Neural progenitor cell (in vitro differentiated cells): ENCODE measurements around the gene PRELID2. TPM values are rescaled to one million over a fixed set of nuclear protein-coding genes. Genes with fewer than 3 reads are reported as not detected.

Experiments used
- DNase-seq: peaks from one replicate; pipeline ENCODE4 v3.0.0-alpha.2; 2016; ENCODE audit warnings: low spot score
- H2AFZ ChIP-seq: fragments of 200-600 bp; sonication (generic); replicated peaks from 2 replicates; pipeline ENCODE4 v1.6.1; 2016; ENCODE audit warnings: antibody characterized with exemption
- H3F3A ChIP-seq: fragments of 200-600 bp; sonication (generic); 2 replicates; pipeline ENCODE4 v1.6.1; 2016; ENCODE audit warnings: antibody characterized with exemption, low read depth
- H3K27ac ChIP-seq: fragments of 200-600 bp; sonication (generic); 2 replicates; pipeline ENCODE4 v1.5.1; 2016; ENCODE audit warnings: mild to moderate bottlenecking
- H3K27me3 ChIP-seq: fragments of 200-600 bp; sonication (generic); 2 replicates; pipeline ENCODE4 v1.6.1; 2016; ENCODE audit warnings: mild to moderate bottlenecking, moderate library complexity
- H3K36me3 ChIP-seq: fragments of 200-600 bp; sonication (generic); 2 replicates; pipeline ENCODE4 v1.5.1; 2016
- H3K4me1 ChIP-seq: fragments of 200-600 bp; sonication (generic); 2 replicates; pipeline ENCODE4 v1.6.1; 2016; ENCODE audit warnings: mixed run types
- H3K4me2 ChIP-seq: fragments of 200-600 bp; sonication (generic); 2 replicates; pipeline ENCODE4 v1.6.1; 2016
- H3K4me3 ChIP-seq: fragments of 200-600 bp; sonication (generic); 2 replicates; pipeline ENCODE4 v1.5.1; 2016
- H3K79me2 ChIP-seq: fragments of 200-600 bp; sonication (generic); 2 replicates; pipeline ENCODE4 v1.6.1; 2016; ENCODE audit warnings: low read depth
- H3K9ac ChIP-seq: fragments of 200-600 bp; sonication (generic); 2 replicates; pipeline ENCODE4 v1.6.1; 2016
- H3K9me3 ChIP-seq: fragments of 200-600 bp; sonication (generic); 2 replicates; pipeline ENCODE4 v1.5.1; 2016; ENCODE audit warnings: low read depth
- H4K20me1 ChIP-seq: fragments of 200-600 bp; sonication (generic); 2 replicates; pipeline ENCODE4 v1.6.1; 2016; ENCODE audit warnings: low read depth
- H3K27ac Mint-ChIP-seq: 3 replicates; pipeline ENCODE4 v1.8.0; 2021; ENCODE audit warnings: mixed read lengths
- H3K27me3 Mint-ChIP-seq: 2 replicates; pipeline ENCODE4 v1.8.0; 2022; ENCODE audit warnings: low read depth, mild to moderate bottlenecking, inconsistent platforms, moderate library complexity, mixed read lengths; ENCODE audit not compliant: insufficient read depth
- H3K36me3 Mint-ChIP-seq: 3 replicates; pipeline ENCODE4 v1.8.0; 2021; ENCODE audit warnings: mixed read lengths
- H3K4me1 Mint-ChIP-seq: 3 replicates; pipeline ENCODE4 v1.8.0; 2021; ENCODE audit warnings: mixed read lengths
- H3K4me3 Mint-ChIP-seq: 3 replicates; pipeline ENCODE4 v1.8.0; 2021; ENCODE audit warnings: mild to moderate bottlenecking, moderate library complexity, mixed read lengths
- H3K9me3 Mint-ChIP-seq: 3 replicates; pipeline ENCODE4 v1.8.0; 2020; ENCODE audit warnings: mixed read lengths
- CTCF ChIP-seq: fragments of 200-600 bp; sonication (generic); IDR thresholded peaks from 2 replicates; pipeline ENCODE4 v1.5.1; 2017; ENCODE audit warnings: antibody characterized with exemption, mild to moderate bottlenecking
- EZH2 ChIP-seq: fragments of 200-600 bp; sonication (generic); IDR thresholded peaks from 2 replicates; pipeline ENCODE4 v1.6.1; 2017; ENCODE audit warnings: antibody characterized with exemption, mild to moderate bottlenecking, moderate library complexity
- EZH2phosphoT487 ChIP-seq: fragments of 200-600 bp; sonication (generic); IDR thresholded peaks from 2 replicates; pipeline ENCODE4 v1.6.1; 2017; ENCODE audit warnings: antibody characterized with exemption
- total RNA-seq: library from RNA; depleted of rRNA; stranded (reverse); fragments of >200 nt; gene quantifications from 2 replicates; pipeline ENCODE4 v1.2.3, GENCODE V29; 2015; ENCODE audit warnings: low replicate concordance

Gene PRELID2
- total RNA-seq, 1 donor from 2014 or later = 30.3 TPM

GRCh38 chr5:145752947-145753346, 82.2 kb downstream of the PRELID2 start:
- Mint-ChIP-seq H3K27ac (no peak overlapping the region), H3K9me3 (peaks cover 11% of the 10 kb centered on the region), H3K4me1 (peaks cover 3% of the 10 kb centered on the region), H3K4me3 (no peak overlapping the region), H3K36me3 (peaks cover 1% of the 10 kb centered on the region), H3K27me3 (peaks cover 2% of the 10 kb centered on the region)
- TF ChIP-seq EZH2 (no peak), EZH2phosphoT487 (no peak), CTCF (no peak)
- H2AFZ ChIP-seq = no peak overlapping the region
- peak; percentile 23 for DNase-seq
- H3K79me2 ChIP-seq = no peaks in the 10 kb centered on the region
- no peaks in the 10 kb centered on the region for H3K27me3 ChIP-seq
- no peaks in the 10 kb centered on the region for H3K9me3 ChIP-seq
- no peak overlapping the region for H3K4me3 ChIP-seq
- peaks cover 15% of the 10 kb centered on the region for H3K4me1 ChIP-seq
- H4K20me1 ChIP-seq = no peaks in the 10 kb centered on the region
- H3K36me3 ChIP-seq = no peaks in the 10 kb centered on the region
- H3K27ac ChIP-seq = no peak overlapping the region
- H3F3A ChIP-seq = no peaks in the 10 kb centered on the region
- no peak overlapping the region for H3K9ac ChIP-seq
- peak overlapping the region; percentile 37 for H3K4me2 ChIP-seq

- no peaks in the 10 kb centered on the region for H3K9me3 ChIP-seq
- no peak overlapping the region for H3K4me3 ChIP-seq
- H3F3A ChIP-seq = no peaks in the 10 kb centered on the region
- no peaks in the 10 kb centered on the region for H4K20me1 ChIP-seq
- no peak overlapping the region for H3K9ac ChIP-seq
- H3K4me2 ChIP-seq = peak overlapping the region; percentile 37
- Mint-ChIP-seq H3K36me3 (peaks cover 1% of the 10 kb centered on the region), H3K9me3 (peaks cover 15% of the 10 kb centered on the region), H3K27ac (no peak overlapping the region), H3K27me3 (peaks cover 2% of the 10 kb centered on the region), H3K4me1 (peaks cover 3% of the 10 kb centered on the region), H3K4me3 (no peak overlapping the region)
- no peak overlapping the region for H3K27ac ChIP-seq
- H2AFZ ChIP-seq = no peak overlapping the region
- no peaks in the 10 kb centered on the region for H3K36me3 ChIP-seq
- H3K79me2 ChIP-seq = no peaks in the 10 kb centered on the region
- TF ChIP-seq EZH2 = no peak
- no peak for DNase-seq
- no peaks in the 10 kb centered on the region for H3K27me3 ChIP-seq
- H3K4me1 ChIP-seq = peaks cover 15% of the 10 kb centered on the region
Measured at GRCh38 chr5:145752534-145752933, 82.6 kb downstream of the PRELID2 start.

GRCh38 chr5:145750199-145750598, 84.9 kb downstream of the PRELID2 start:
- H3K9me3 Mint-ChIP-seq = peaks cover 16% of the 10 kb centered on the region
- H3K4me1 ChIP-seq = peaks cover 15% of the 10 kb centered on the region
- no peaks in the 10 kb centered on the region for H3K27me3 ChIP-seq
- H3K4me3 ChIP-seq = no peak overlapping the region
- H3K36me3 Mint-ChIP-seq = no peaks in the 10 kb centered on the region
- H3K9me3 ChIP-seq = no peaks in the 10 kb centered on the region
- H3K4me2 ChIP-seq = no peak overlapping the region
- no peak for TF ChIP-seq EZH2phosphoT487
- no peak for TF ChIP-seq EZH2
- TF ChIP-seq CTCF = no peak
- peaks cover 2% of the 10 kb centered on the region for H3K27me3 Mint-ChIP-seq
- no peak overlapping the region for H3K27ac Mint-ChIP-seq
- H4K20me1 ChIP-seq = no peaks in the 10 kb centered on the region
- H3K36me3 ChIP-seq = no peaks in the 10 kb centered on the region
- H3K27ac ChIP-seq = no peak overlapping the region
- H3K4me3 Mint-ChIP-seq = no peak overlapping the region
- DNase-seq = no peak
- no peaks in the 10 kb centered on the region for H3K79me2 ChIP-seq
- H3K9ac ChIP-seq = no peak overlapping the region
- no peaks in the 10 kb centered on the region for H3F3A ChIP-seq
- H2AFZ ChIP-seq = no peak overlapping the region
- H3K4me1 Mint-ChIP-seq = peaks cover 3% of the 10 kb centered on the region

- H3K79me2 ChIP-seq = no peaks in the 10 kb centered on the region
- no peak overlapping the region for H3K4me3 ChIP-seq
- peaks cover 5% of the 10 kb centered on the region for H3F3A ChIP-seq
- no peak overlapping the region for H3K9ac ChIP-seq
- peaks cover 12% of the 10 kb centered on the region for H3K9me3 Mint-ChIP-seq
- no peak overlapping the region for H3K27ac ChIP-seq
- H3K4me2 ChIP-seq = no peak overlapping the region
- H3K4me1 ChIP-seq = no peaks in the 10 kb centered on the region
- peaks cover 2% of the 10 kb centered on the region for H3K36me3 Mint-ChIP-seq
- H3K27ac Mint-ChIP-seq = no peak overlapping the region
- H2AFZ ChIP-seq = no peak overlapping the region
- H4K20me1 ChIP-seq = no peaks in the 10 kb centered on the region
- TF ChIP-seq CTCF (no peak), EZH2phosphoT487 (no peak), EZH2 (no peak)
- H3K27me3 Mint-ChIP-seq = no peaks in the 10 kb centered on the region
- no peaks in the 10 kb centered on the region for H3K4me1 Mint-ChIP-seq
- H3K4me3 Mint-ChIP-seq = no peak overlapping the region
- no peaks in the 10 kb centered on the region for H3K9me3 ChIP-seq
- DNase-seq = no peak
- H3K27me3 ChIP-seq = no peaks in the 10 kb centered on the region
- no peaks in the 10 kb centered on the region for H3K36me3 ChIP-seq
Measured at GRCh38 chr5:145743396-145744061, 91.6 kb downstream of the PRELID2 start.
